ENCODE measurements around the gene MRPS34. TPM values are rescaled to one million over a fixed set of nuclear protein-coding genes. Genes with fewer than 3 reads are reported as not detected.

Gene MRPS34
- polyA plus RNA-seq, 3 donors from 2014 or later, result 111 to 139 (median 139) TPM

- peaks cover 0 to 2% (median 0%) of the 10 kb centered on the region in 3 donors for H3K27me3 Mint-ChIP-seq (ENCODE audit: low read depth in 3 of 3)
- no peaks in the 10 kb centered on the region for H3K9me3 Mint-ChIP-seq
- H3K4me3 Mint-ChIP-seq, result no peak overlapping the region
- peaks cover 6 to 9% of the 10 kb centered on the region in 2 donors for H3K4me1 Mint-ChIP-seq
- peaks cover 0 to 16% (median 0%) of the 10 kb centered on the region in 3 donors for H3K36me3 Mint-ChIP-seq
- no peak for DNase-seq
- no peak overlapping the region for H3K27ac Mint-ChIP-seq
Measured at GRCh38 chr16:1757714-1758461, 15.0 kb downstream of the MRPS34 start.

GRCh38 chr16:1754204-1754603 is 18.7 kb downstream of the MRPS34 start:
- H3K4me3 Mint-ChIP-seq, result no peak overlapping the region
- no peak overlapping the region for H3K27ac Mint-ChIP-seq
- H3K27me3 Mint-ChIP-seq (ENCODE audit: low read depth in 3 of 3), result peaks cover 0 to 2% (median 2%) of the 10 kb centered on the region in 3 donors

GRCh38 chr16:1752853-1753252 is 20.1 kb downstream of the MRPS34 start:
- no peak overlapping the region for H3K4me3 Mint-ChIP-seq
- DNase-seq, result no peak
- H3K36me3 Mint-ChIP-seq, result peaks cover 0 to 19% (median 0%) of the 10 kb centered on the region in 3 donors
- peaks cover 6 to 8% of the 10 kb centered on the region in 2 donors for H3K4me1 Mint-ChIP-seq
- H3K27ac Mint-ChIP-seq, result no peak overlapping the region
- peaks cover 0 to 2% (median 2%) of the 10 kb centered on the region in 3 donors for H3K27me3 Mint-ChIP-seq (ENCODE audit: low read depth in 3 of 3)
- H3K9me3 Mint-ChIP-seq, result no peaks in the 10 kb centered on the region

More at GRCh38 chr16:1754204-1754603, 18.7 kb downstream of the MRPS34 start:
- Mint-ChIP-seq H3K4me1 (peaks cover 6 to 9% of the 10 kb centered on the region in 2 donors), H3K36me3 (peaks cover 0 to 12% (median 0%) of the 10 kb centered on the region in 3 donors), H3K9me3 (no peaks in the 10 kb centered on the region)
- no peak for DNase-seq

GRCh38 chr16:1751946-1752345 is 21.0 kb downstream of the MRPS34 start:
- DNase-seq, result no peak
- H3K36me3 Mint-ChIP-seq, result peaks cover 0 to 19% (median 0%) of the 10 kb centered on the region in 3 donors

GRCh38 chr16:1749152-1750117 is 23.5 kb downstream of the MRPS34 start:
- Mint-ChIP-seq H3K36me3 (peaks cover 4 to 18% (median 7%) of the 10 kb centered on the region in 3 donors), H3K9me3 (no peaks in the 10 kb centered on the region), H3K27me3 (ENCODE audit: low read depth in 3 of 3) (peaks cover 0 to 2% (median 2%) of the 10 kb centered on the region in 3 donors), H3K4me3 (no peak overlapping the region), H3K27ac (no peak overlapping the region), H3K4me1 (no peaks in the 10 kb centered on the region)
- no peak for DNase-seq

More at GRCh38 chr16:1751946-1752345, 21.0 kb downstream of the MRPS34 start:
- Mint-ChIP-seq H3K9me3 (no peaks in the 10 kb centered on the region), H3K4me3 (no peak overlapping the region), H3K27me3 (ENCODE audit: low read depth in 3 of 3) (peaks cover 0 to 2% (median 2%) of the 10 kb centered on the region in 3 donors), H3K27ac (no peak overlapping the region), H3K4me1 (peaks cover 3 to 5% of the 10 kb centered on the region in 2 donors)

- Mint-ChIP-seq H3K4me3 (no peak overlapping the region), H3K36me3 (peaks cover 4 to 18% (median 7%) of the 10 kb centered on the region in 3 donors), H3K9me3 (no peaks in the 10 kb centered on the region), H3K27ac (no peak overlapping the region), H3K4me1 (no peaks in the 10 kb centered on the region), H3K27me3 (ENCODE audit: low read depth in 3 of 3) (peaks cover 2% of the 10 kb centered on the region in 3 donors)
- DNase-seq, result no peak
Measured at GRCh38 chr16:1747934-1748333, 25.0 kb downstream of the MRPS34 start.

- H3K36me3 Mint-ChIP-seq, result peaks cover 4 to 15% (median 7%) of the 10 kb centered on the region in 3 donors
- H3K27ac Mint-ChIP-seq, result no peak overlapping the region
- H3K9me3 Mint-ChIP-seq, result no peaks in the 10 kb centered on the region
- no peaks in the 10 kb centered on the region for H3K4me1 Mint-ChIP-seq
- no peak overlapping the region for H3K4me3 Mint-ChIP-seq
- DNase-seq, result no peak
- peaks cover 0 to 2% (median 0%) of the 10 kb centered on the region in 3 donors for H3K27me3 Mint-ChIP-seq (ENCODE audit: low read depth in 3 of 3)
Measured at GRCh38 chr16:1746693-1747195, 26.2 kb downstream of the MRPS34 start.

- Mint-ChIP-seq H3K4me3 (no peak overlapping the region), H3K27ac (no peak overlapping the region), H3K9me3 (no peaks in the 10 kb centered on the region), H3K36me3 (peaks cover 4 to 15% (median 7%) of the 10 kb centered on the region in 3 donors), H3K4me1 (no peaks in the 10 kb centered on the region), H3K27me3 (ENCODE audit: low read depth in 3 of 3) (peaks cover 0 to 2% (median 0%) of the 10 kb centered on the region in 3 donors)
- DNase-seq, result no peak
Measured at GRCh38 chr16:1745900-1746692, 26.8 kb downstream of the MRPS34 start.

GRCh38 chr16:1745181-1745899 is 27.6 kb downstream of the MRPS34 start:
- DNase-seq, result no peak
- H3K4me1 Mint-ChIP-seq, result no peaks in the 10 kb centered on the region
- no peaks in the 10 kb centered on the region for H3K9me3 Mint-ChIP-seq
- H3K4me3 Mint-ChIP-seq, result no peak overlapping the region
- peak overlapping the region in 2 of 6 donors; percentile 26 to 74 for H3K27ac Mint-ChIP-seq
- peaks cover 0 to 4% (median 2%) of the 10 kb centered on the region in 3 donors for H3K27me3 Mint-ChIP-seq (ENCODE audit: low read depth in 3 of 3)
- peaks cover 4 to 15% (median 7%) of the 10 kb centered on the region in 3 donors for H3K36me3 Mint-ChIP-seq

- no peak for DNase-seq
- Mint-ChIP-seq H3K9me3 (no peaks in the 10 kb centered on the region), H3K27me3 (ENCODE audit: low read depth in 3 of 3) (peaks cover 0 to 4% (median 2%) of the 10 kb centered on the region in 3 donors), H3K4me3 (no peak overlapping the region), H3K4me1 (no peaks in the 10 kb centered on the region), H3K36me3 (peaks cover 4 to 15% (median 7%) of the 10 kb centered on the region in 3 donors), H3K27ac (no peak overlapping the region)
Measured at GRCh38 chr16:1744338-1744840, 28.5 kb downstream of the MRPS34 start.

GRCh38 chr16:1743376-1744337 is 29.3 kb downstream of the MRPS34 start:
- DNase-seq, result no peak
- peaks cover 4 to 9% (median 7%) of the 10 kb centered on the region in 3 donors for H3K36me3 Mint-ChIP-seq
- peaks cover 0 to 4% (median 2%) of the 10 kb centered on the region in 3 donors for H3K27me3 Mint-ChIP-seq (ENCODE audit: low read depth in 3 of 3)
- no peaks in the 10 kb centered on the region for H3K4me1 Mint-ChIP-seq
- no peaks in the 10 kb centered on the region for H3K9me3 Mint-ChIP-seq
- no peak overlapping the region for H3K4me3 Mint-ChIP-seq
- no peak overlapping the region for H3K27ac Mint-ChIP-seq
